GM19099 (cell line): ENCODE results near the gene PLAC8.

Experiments
- POLR2A ChIP-seq: IDR thresholded peaks from 3 replicates; pipeline ENCODE4 v1.6.1; 2011; ENCODE audit warnings: low read depth; ENCODE audit not compliant: insufficient read length; ENCODE audit errors: extremely low read depth

Gene PLAC8

GRCh38 chr4:83040269-83040668, 74.3 kb downstream of the PLAC8 start:
- TF ChIP-seq POLR2A = no peak
